MM.1S (cell line): Measurements from ENCODE around the gene IKZF4.

ENCODE experiments used
- EZH2 ChIP-seq: fragments of 300-600 bp; sonication (generic); optimal IDR thresholded peaks from 2 replicates; pipeline ENCODE3; 2017; ENCODE audit warnings: low read depth, mild to moderate bottlenecking, antibody characterized with exemption, low read length, mixed read lengths
- EZH2phosphoT487 ChIP-seq: fragments of 300-600 bp; sonication (generic); IDR thresholded peaks from 2 replicates; pipeline ENCODE4 v1.6.1; 2018; ENCODE audit warnings: antibody characterized with exemption, low read length
- TF ChIP-seq, protein P1 (sequence below): fragments of 300-600 bp; sonication (generic); IDR thresholded peaks from 2 replicates; pipeline ENCODE4 v1.5.1; 2016; ENCODE audit warnings: antibody characterized with exemption, low read length, mixed read lengths

- TF ChIP-seq, protein P1, sequence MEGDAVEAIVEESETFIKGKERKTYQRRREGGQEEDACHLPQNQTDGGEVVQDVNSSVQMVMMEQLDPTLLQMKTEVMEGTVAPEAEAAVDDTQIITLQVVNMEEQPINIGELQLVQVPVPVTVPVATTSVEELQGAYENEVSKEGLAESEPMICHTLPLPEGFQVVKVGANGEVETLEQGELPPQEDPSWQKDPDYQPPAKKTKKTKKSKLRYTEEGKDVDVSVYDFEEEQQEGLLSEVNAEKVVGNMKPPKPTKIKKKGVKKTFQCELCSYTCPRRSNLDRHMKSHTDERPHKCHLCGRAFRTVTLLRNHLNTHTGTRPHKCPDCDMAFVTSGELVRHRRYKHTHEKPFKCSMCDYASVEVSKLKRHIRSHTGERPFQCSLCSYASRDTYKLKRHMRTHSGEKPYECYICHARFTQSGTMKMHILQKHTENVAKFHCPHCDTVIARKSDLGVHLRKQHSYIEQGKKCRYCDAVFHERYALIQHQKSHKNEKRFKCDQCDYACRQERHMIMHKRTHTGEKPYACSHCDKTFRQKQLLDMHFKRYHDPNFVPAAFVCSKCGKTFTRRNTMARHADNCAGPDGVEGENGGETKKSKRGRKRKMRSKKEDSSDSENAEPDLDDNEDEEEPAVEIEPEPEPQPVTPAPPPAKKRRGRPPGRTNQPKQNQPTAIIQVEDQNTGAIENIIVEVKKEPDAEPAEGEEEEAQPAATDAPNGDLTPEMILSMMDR: no peak
- no peak for TF ChIP-seq EZH2
- no peak for TF ChIP-seq EZH2phosphoT487
Observed at GRCh38 chr12:56029166-56029519, 8.3 kb downstream of the IKZF4 start.
